Keratinocyte (primary cell): ENCODE data around the gene EIF3F.

Source experiments
- EZH2 ChIP-seq: IDR thresholded peaks from one replicate; pipeline ENCODE4 v1.6.1; 2012; ENCODE audit warnings: inconsistent platforms, mild to moderate bottlenecking, low read length, moderate library complexity
- TF ChIP-seq, protein P1 (sequence below), 3 experiments: IDR thresholded peaks in 1 of 3; conservative IDR thresholded peaks in 1 of 3; optimal IDR thresholded peaks in 1 of 3; 2 replicates in 2 of 3; 3 replicates in 1 of 3; pipeline versions ENCODE3 to v1.5.1; 2011; ENCODE audit warnings: low read length in 3 of 3, mild to moderate bottlenecking in 3 of 3, moderate library complexity in 2 of 3, control low read depth in 1 of 3, inconsistent platforms in 1 of 3; ENCODE audit not compliant: insufficient read depth in 2 of 3; ENCODE audit errors: extremely low read depth in 1 of 3

DNA sequence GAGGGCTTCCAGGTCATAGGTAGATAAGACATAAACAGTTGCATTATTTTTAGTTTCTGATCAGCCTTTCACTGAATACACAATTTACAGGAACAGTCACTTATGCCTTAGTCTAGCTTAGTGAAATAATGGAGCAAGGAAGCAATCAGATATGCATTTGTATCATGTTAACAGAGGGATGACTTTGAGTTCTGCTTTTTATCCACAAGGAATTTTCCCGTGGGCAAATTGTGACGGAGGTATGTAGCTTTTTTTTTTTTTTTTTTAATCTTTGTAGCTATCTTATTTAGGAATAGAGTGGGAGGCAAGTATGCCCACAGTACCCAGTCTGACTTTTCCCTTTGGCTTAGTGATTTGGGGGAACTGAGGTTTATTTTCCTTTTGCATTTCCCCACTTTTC, 18.5 kb upstream of the EIF3F start:
- TF ChIP-seq, protein P1, sequence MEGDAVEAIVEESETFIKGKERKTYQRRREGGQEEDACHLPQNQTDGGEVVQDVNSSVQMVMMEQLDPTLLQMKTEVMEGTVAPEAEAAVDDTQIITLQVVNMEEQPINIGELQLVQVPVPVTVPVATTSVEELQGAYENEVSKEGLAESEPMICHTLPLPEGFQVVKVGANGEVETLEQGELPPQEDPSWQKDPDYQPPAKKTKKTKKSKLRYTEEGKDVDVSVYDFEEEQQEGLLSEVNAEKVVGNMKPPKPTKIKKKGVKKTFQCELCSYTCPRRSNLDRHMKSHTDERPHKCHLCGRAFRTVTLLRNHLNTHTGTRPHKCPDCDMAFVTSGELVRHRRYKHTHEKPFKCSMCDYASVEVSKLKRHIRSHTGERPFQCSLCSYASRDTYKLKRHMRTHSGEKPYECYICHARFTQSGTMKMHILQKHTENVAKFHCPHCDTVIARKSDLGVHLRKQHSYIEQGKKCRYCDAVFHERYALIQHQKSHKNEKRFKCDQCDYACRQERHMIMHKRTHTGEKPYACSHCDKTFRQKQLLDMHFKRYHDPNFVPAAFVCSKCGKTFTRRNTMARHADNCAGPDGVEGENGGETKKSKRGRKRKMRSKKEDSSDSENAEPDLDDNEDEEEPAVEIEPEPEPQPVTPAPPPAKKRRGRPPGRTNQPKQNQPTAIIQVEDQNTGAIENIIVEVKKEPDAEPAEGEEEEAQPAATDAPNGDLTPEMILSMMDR (optimal IDR thresholded peaks at IDR 0.05 in 1 of 3, IDR thresholded peaks at IDR 0.05 in 1 of 3, conservative IDR thresholded peaks at IDR 0.05 in 1 of 3; ENCODE audit: extremely low read depth in 1 of 3, insufficient read depth in 2 of 3, low read length in 3 of 3), result no peak
- TF ChIP-seq EZH2, result no peak
